ENCODE measurements around the gene DHX30. TPM values are rescaled to one million over a fixed set of nuclear protein-coding genes. Genes with fewer than 3 reads are reported as not detected.

Gene DHX30
- total RNA-seq, 1 donor from 2014 or later, result 70.9 TPM

DNA sequence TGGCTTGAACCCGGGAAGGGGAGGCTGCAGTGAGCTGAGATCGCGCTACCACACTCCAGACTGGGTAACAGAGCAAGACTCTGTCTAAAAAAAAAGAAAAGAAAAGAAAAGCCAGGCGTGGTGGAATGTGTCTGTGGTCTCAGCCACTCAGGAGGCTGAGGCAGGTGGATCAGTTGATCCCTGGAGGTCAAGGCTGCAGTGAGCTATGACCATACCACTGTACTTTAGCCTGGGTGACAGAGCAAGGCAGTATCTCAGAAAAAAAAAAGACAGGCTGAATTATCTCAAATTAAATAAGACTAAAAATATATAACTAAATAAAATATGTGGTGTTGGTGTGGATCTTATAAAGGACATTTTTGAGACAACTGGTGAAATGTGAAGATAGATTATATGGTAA is 41.9 kb upstream of the DHX30 start:
- Mint-ChIP-seq H3K4me1 (no peaks in the 10 kb centered on the region), H3K36me3 (peaks cover 32% of the 10 kb centered on the region), H3K4me3 (no peak overlapping the region), H3K9me3 (no peaks in the 10 kb centered on the region), H3K27me3 (ENCODE audit: insufficient read depth, low read depth) (peaks cover 5% of the 10 kb centered on the region), H3K27ac (no peak overlapping the region)
- Histone ChIP-seq H3K27ac (no peak overlapping the region), H3K27me3 (no peaks in the 10 kb centered on the region), H3K79me2 (ENCODE audit: low read depth) (peaks cover 100% of the 10 kb centered on the region), H3K4me1 (no peaks in the 10 kb centered on the region), H3K9ac (no peak overlapping the region), H3F3A (ENCODE audit: low read depth) (peaks cover 9% of the 10 kb centered on the region), H4K20me1 (ENCODE audit: low read depth) (peaks cover 89% of the 10 kb centered on the region), H3K9me3 (ENCODE audit: low read depth) (no peaks in the 10 kb centered on the region), H3K4me3 (no peak overlapping the region), H2AFZ (replicated peaks) (no peak overlapping the region), H3K36me3 (peaks cover 5% of the 10 kb centered on the region), H3K4me2 (no peak overlapping the region)
- no peak for DNase-seq (ENCODE audit: low spot score)
- no peak for TF ChIP-seq EZH2 (IDR thresholded peaks at IDR 0.05)
- TF ChIP-seq EZH2phosphoT487 (IDR thresholded peaks at IDR 0.05), result no peak
- TF ChIP-seq CTCF (IDR thresholded peaks at IDR 0.05), result no peak

DNA sequence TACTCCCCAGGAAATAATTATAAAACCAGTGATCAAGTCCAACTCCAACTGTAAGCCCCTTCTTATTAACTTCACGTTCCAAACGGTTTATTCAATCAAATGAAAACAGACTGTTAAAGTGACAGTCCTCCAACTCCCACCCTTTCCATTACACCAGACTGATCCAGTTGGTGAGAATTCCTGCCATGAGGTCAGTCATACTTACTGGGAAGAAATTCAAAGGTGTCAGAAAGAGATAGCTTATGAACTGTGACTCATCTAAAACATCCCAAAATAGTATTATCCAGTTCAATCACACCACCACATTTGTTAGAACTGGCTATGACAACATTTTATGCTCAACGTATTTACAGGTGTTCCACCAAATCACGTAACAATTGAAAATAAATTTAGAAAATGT is 40.7 kb upstream of the DHX30 start:
- Histone ChIP-seq H3K4me2 (no peak overlapping the region), H3K9ac (no peak overlapping the region), H2AFZ (replicated peaks) (no peak overlapping the region), H3F3A (ENCODE audit: low read depth) (peaks cover 17% of the 10 kb centered on the region), H3K27me3 (no peaks in the 10 kb centered on the region), H3K36me3 (peaks cover 5% of the 10 kb centered on the region), H3K27ac (peak overlapping the region; percentile 5), H3K4me1 (no peaks in the 10 kb centered on the region), H3K9me3 (ENCODE audit: low read depth) (no peaks in the 10 kb centered on the region), H4K20me1 (ENCODE audit: low read depth) (peaks cover 88% of the 10 kb centered on the region), H3K79me2 (ENCODE audit: low read depth) (peaks cover 100% of the 10 kb centered on the region), H3K4me3 (no peak overlapping the region)
- H3K27me3 Mint-ChIP-seq (ENCODE audit: insufficient read depth, low read depth), result peaks cover 2% of the 10 kb centered on the region
- TF ChIP-seq EZH2 (IDR thresholded peaks at IDR 0.05) (no peak), EZH2phosphoT487 (IDR thresholded peaks at IDR 0.05) (no peak), CTCF (IDR thresholded peaks at IDR 0.05) (no peak)
- no peaks in the 10 kb centered on the region for H3K9me3 Mint-ChIP-seq
- peaks cover 24% of the 10 kb centered on the region for H3K36me3 Mint-ChIP-seq
- H3K27ac Mint-ChIP-seq, result no peak overlapping the region
- H3K4me3 Mint-ChIP-seq, result no peak overlapping the region
- no peak for DNase-seq (ENCODE audit: low spot score)
- no peaks in the 10 kb centered on the region for H3K4me1 Mint-ChIP-seq

DNA sequence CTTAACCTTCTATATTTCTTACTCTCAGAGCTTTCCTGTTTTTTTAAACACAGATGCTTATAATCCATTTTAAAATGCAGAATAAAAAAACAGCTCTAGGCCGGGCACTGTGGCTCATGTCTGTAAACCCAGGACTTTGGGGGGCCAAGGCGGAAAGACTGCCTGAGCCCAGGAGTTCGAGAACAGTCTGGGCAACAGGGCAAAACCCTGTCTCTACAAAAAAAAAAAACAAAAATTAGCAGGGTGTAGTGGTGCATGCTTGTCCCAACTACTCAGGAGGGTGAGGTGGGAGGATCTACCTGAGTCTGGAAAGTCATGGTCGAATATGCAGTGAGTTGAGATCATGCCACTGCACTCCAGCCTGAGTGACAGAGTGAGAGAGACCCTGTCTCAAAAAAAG is 36.8 kb upstream of the DHX30 start:
- no peak overlapping the region for H3K4me2 ChIP-seq
- H3K36me3 Mint-ChIP-seq, result peaks cover 28% of the 10 kb centered on the region
- H3K27me3 Mint-ChIP-seq (ENCODE audit: insufficient read depth, low read depth), result peaks cover 2% of the 10 kb centered on the region
- no peaks in the 10 kb centered on the region for H3K9me3 Mint-ChIP-seq
- no peaks in the 10 kb centered on the region for H3K9me3 ChIP-seq (ENCODE audit: low read depth)
- H3K4me3 ChIP-seq, result no peak overlapping the region
- no peaks in the 10 kb centered on the region for H3K4me1 ChIP-seq
- H3K79me2 ChIP-seq (ENCODE audit: low read depth), result peaks cover 100% of the 10 kb centered on the region
- peaks cover 88% of the 10 kb centered on the region for H4K20me1 ChIP-seq (ENCODE audit: low read depth)
- H3K4me1 Mint-ChIP-seq, result no peaks in the 10 kb centered on the region
- H3K4me3 Mint-ChIP-seq, result no peak overlapping the region
- H3F3A ChIP-seq (ENCODE audit: low read depth), result peaks cover 9% of the 10 kb centered on the region
- no peaks in the 10 kb centered on the region for H3K27me3 ChIP-seq
- H2AFZ ChIP-seq (replicated peaks), result no peak overlapping the region
- H3K27ac Mint-ChIP-seq, result no peak overlapping the region
- no peak overlapping the region for H3K27ac ChIP-seq
- peaks cover 16% of the 10 kb centered on the region for H3K36me3 ChIP-seq
- DNase-seq (ENCODE audit: low spot score), result no peak
- no peak overlapping the region for H3K9ac ChIP-seq
- TF ChIP-seq EZH2phosphoT487 (IDR thresholded peaks at IDR 0.05), result no peak
- no peak for TF ChIP-seq CTCF (IDR thresholded peaks at IDR 0.05)
- no peak for TF ChIP-seq EZH2 (IDR thresholded peaks at IDR 0.05)

All from neural progenitor cell (in vitro differentiated cells).